HG03460 (cell line): ENCODE data around the gene C2orf78.

Source experiments
- ATAC-seq: cut with Tn5 transposase; IDR thresholded peaks from one replicate; pipeline ENCODE4 v1.9.1; 2021; ENCODE audit not compliant: unreplicated experiment

C2orf78 gene

GRCh38 chr2:73837847-73838585, 54.0 kb downstream of the C2orf78 start:
- ATAC-seq, result no peak

GRCh38 chr2:73838889-73839534, 55.0 kb downstream of the C2orf78 start:
- no peak for ATAC-seq

DNA sequence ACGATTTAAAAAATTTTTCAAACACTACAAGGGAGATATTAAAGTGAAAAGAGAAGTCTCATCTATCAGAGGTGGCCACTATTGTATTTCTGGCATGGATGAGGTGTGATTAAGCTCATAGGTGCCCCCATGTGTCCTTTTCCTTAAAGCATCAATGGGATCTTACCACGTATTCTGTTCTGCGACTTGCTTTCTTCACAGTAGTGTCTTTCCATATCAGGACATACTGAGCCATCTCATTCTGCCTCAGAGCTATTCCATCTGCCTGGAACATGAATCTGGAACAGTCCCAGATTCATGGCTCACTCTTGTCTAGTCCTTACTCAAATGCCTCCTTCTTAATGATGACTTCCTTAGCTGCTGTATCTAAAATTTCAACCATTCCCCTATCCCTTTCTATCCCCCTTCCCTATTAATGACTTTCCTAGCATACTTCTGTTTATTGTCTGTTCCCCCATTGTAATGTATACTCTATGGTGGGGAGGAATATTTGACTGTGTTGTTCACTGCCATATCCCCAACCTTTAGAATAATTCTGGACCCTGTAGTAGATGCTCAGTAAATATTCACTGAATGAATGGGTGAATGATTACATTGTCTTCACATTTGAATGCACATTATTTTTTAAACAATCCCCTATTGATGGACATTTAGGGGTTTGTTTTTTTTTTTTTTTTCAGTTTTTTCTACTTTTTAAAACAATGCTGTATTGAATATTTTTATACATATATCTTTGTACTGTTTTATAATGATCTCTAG, 55.8 kb downstream of the C2orf78 start:
- ATAC-seq, result no peak

GRCh38 chr2:73841912-73842738, 58.1 kb downstream of the C2orf78 start:
- ATAC-seq, result no peak

DNA sequence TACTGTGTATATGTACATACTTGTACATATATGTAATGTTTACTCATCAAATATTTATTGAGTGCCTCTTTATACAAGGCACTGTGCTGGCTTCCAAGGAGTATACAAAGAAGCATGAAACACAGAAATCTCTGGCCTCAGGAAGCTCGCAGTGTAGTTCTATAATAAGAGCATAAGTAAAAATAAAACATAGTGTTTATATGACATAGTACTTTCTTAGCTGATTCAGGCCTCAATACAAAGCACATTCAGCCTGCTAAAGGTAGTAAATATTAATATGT, 58.7 kb downstream of the C2orf78 start:
- ATAC-seq, result no peak

DNA sequence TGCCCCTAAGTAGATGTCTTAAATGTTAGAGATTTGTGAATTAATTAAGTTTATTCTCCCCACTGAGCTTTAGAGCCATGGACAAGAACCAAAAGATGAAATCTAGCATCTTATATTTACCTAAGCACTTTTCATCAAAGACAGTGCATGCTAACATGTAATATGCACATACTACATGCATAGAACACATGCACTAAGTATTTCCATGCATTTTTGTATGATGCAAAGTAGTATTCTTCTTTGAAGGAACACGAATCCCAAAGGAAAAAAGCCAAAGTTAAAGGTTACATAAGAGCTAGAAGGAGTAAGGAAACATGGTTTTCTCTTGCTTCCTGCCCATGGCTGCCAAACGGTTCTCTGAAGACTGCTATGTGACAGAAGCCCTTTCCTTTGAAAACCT, 60.1 kb downstream of the C2orf78 start:
- no peak for ATAC-seq

- ATAC-seq, result no peak
Observed at GRCh38 chr2:73850009-73850408, 66.0 kb downstream of the C2orf78 start.

DNA sequence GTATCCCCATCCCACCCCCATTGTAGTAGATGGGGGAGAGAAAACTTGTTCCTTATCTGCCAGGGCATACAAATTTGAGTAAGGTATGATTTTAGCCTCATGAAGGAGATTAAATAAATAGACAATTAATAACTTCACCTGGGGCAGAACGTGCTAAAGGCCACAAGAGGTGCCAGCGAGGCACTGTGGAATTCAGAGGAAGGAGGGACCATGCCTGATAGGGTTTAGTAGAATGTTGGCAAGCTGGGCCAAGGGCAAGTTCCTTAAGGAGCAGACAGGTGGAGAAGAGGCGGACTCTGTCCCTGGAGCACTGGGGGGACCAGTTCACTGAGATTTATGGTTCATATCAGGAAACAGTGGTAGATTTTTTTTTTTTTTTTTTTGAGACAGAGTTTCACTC, 67.3 kb downstream of the C2orf78 start:
- ATAC-seq, result no peak

DNA sequence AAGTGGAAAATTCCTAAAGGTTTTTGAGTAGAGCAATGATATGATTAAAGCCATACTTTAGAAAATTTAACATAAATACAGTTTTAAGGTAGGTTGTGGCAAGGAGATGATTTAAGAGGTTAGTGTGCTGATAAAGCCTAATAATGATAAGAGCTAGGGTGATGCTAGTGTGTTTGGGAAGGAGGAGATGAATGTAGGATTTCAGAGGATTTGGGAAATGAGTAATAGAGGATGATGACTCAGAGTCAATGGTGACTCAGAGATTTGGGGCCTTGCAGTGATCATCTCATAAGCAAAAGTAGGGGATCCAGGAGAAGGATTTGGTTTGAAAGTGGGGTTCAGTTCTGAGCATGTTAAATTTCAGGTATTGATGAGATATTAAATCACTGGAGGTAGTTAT, 68.0 kb downstream of the C2orf78 start:
- ATAC-seq, result no peak

GRCh38 chr2:73855526-73855925, 71.5 kb downstream of the C2orf78 start:
- no peak for ATAC-seq

- ATAC-seq, result no peak
Observed at GRCh38 chr2:73856214-73856613, 72.2 kb downstream of the C2orf78 start.

- no peak for ATAC-seq
Observed at GRCh38 chr2:73859721-73860586, 76.0 kb downstream of the C2orf78 start.

DNA sequence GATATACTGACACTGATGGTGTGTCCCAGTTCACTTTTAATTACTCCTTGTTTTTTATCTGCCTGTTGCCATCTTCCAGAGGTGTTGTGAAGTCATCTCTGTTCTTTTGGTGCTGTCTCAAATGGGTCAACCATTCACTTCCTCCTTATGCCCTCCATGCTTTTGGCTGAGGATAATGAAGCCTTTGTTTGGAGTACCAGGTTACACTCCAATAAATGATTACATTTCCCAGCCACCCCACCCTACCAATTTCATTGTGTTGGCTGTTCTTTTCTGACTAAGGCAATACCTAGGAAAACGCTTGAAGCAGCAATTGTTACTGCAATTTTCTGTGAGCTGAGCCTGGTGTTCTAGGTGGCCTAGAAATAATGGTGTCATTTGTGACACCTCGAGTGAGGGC, 79.0 kb downstream of the C2orf78 start:
- ATAC-seq, result no peak
